ENCODE measurements around the gene GDF10. TPM values are rescaled to one million over a fixed set of nuclear protein-coding genes. Genes with fewer than 3 reads are reported as not detected.

The GDF10 gene
- total RNA-seq, 1 donor, result under 0.01 TPM

DNA sequence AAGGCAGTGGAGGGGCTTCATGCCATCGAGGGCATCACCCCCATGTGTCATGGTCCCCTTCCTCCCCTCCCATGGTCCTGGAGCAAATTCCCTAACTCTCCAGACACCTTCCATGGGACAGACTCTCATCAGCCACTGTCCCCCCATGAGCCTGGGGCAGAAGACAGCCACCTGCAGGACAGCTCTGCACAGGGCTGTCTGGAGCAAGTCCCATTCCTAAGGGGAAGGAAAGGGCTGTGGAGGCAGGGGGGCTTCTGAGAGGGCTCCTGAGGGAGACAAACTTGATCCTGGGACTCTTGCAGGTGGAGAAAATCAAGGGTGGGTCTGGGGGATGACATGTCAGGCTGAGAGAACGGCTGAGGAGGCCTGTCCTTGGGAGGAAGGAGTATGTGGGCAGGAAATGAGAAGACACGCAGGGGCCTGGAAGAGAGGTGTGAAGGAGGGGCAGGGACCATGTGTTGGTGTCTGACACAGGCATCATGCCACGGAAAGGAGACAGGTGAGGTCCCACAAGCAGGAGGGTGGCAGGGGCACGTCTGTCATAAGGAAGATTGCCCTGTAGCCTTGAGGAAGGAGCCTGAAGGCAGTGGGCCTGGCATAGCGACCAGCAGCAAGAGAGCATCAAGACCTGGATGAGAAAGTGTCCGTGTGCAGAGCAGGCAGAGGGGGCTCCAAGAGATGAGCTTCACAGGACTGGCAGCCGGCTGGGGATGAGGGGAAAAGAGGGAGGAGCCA, 14.4 kb upstream of the GDF10 start:
- H4K20me1 ChIP-seq (ENCODE audit: insufficient read depth, low read length), result no peaks in the 10 kb centered on the region
- no peak overlapping the region for H3K4me2 ChIP-seq (ENCODE audit: insufficient read depth, low read length)
- H3K79me2 ChIP-seq (ENCODE audit: insufficient read depth, low read length), result no peaks in the 10 kb centered on the region
- no peaks in the 10 kb centered on the region for H3K4me1 ChIP-seq (ENCODE audit: insufficient read depth, low read length)
- H3K27ac ChIP-seq (ENCODE audit: low read depth, low read length), result no peak overlapping the region
- no peaks in the 10 kb centered on the region for H3K9me3 ChIP-seq (ENCODE audit: low read depth, low read length)
- H3K4me3 ChIP-seq (ENCODE audit: insufficient read depth, low read length), result no peak overlapping the region
- H3K36me3 ChIP-seq (ENCODE audit: insufficient read depth, low read length), result no peaks in the 10 kb centered on the region
- DNase-seq (ENCODE audit: insufficient read length, low spot score, missing footprints), result no peak
- no peak overlapping the region for H2AFZ ChIP-seq (ENCODE audit: low read length)
- no peak for TF ChIP-seq CTCF (IDR thresholded peaks at IDR 0.05; ENCODE audit: extremely low read depth, low read depth, low read length)
- H3K27me3 ChIP-seq (ENCODE audit: insufficient read depth, low read length), result no peaks in the 10 kb centered on the region

DNA sequence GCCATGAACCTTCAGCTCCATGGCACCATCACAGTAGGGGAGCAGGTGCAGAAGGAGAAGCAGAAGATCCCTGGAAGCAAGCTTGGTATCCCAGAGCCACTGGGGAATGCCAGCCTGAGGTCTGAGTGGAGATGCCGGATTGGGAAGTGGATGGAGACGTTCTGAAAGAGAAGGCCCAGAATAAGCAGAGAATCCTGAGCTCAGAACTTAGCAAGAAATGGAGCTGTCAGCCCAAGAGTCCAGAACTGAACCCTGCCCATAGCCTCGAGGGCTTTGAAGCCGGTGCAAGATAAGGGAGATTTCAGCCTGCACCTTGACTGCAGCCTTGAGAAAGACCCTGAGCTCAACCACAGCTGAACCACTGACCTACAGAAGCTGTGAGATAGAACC, 13.9 kb upstream of the GDF10 start:
- H3K4me1 ChIP-seq (ENCODE audit: insufficient read depth, low read length), result no peaks in the 10 kb centered on the region
- H3K27me3 ChIP-seq (ENCODE audit: insufficient read depth, low read length), result no peaks in the 10 kb centered on the region
- H4K20me1 ChIP-seq (ENCODE audit: insufficient read depth, low read length), result no peaks in the 10 kb centered on the region
- H3K27ac ChIP-seq (ENCODE audit: low read depth, low read length), result no peak overlapping the region
- H3K36me3 ChIP-seq (ENCODE audit: insufficient read depth, low read length), result no peaks in the 10 kb centered on the region
- TF ChIP-seq CTCF (IDR thresholded peaks at IDR 0.05; ENCODE audit: extremely low read depth, low read depth, low read length), result no peak
- H3K9me3 ChIP-seq (ENCODE audit: low read depth, low read length), result no peaks in the 10 kb centered on the region
- DNase-seq (ENCODE audit: insufficient read length, low spot score, missing footprints), result no peak
- no peak overlapping the region for H3K4me3 ChIP-seq (ENCODE audit: insufficient read depth, low read length)
- no peaks in the 10 kb centered on the region for H3K79me2 ChIP-seq (ENCODE audit: insufficient read depth, low read length)
- no peak overlapping the region for H3K4me2 ChIP-seq (ENCODE audit: insufficient read depth, low read length)
- no peak overlapping the region for H2AFZ ChIP-seq (ENCODE audit: low read length)

- Histone ChIP-seq H3K79me2 (ENCODE audit: insufficient read depth, low read length) (no peaks in the 10 kb centered on the region), H3K27ac (ENCODE audit: low read depth, low read length) (no peak overlapping the region), H3K9me3 (ENCODE audit: low read depth, low read length) (no peaks in the 10 kb centered on the region), H3K36me3 (ENCODE audit: insufficient read depth, low read length) (no peaks in the 10 kb centered on the region), H3K27me3 (ENCODE audit: insufficient read depth, low read length) (no peaks in the 10 kb centered on the region), H4K20me1 (ENCODE audit: insufficient read depth, low read length) (no peaks in the 10 kb centered on the region), H3K4me1 (ENCODE audit: insufficient read depth, low read length) (no peaks in the 10 kb centered on the region), H2AFZ (ENCODE audit: low read length) (no peak overlapping the region), H3K4me3 (ENCODE audit: insufficient read depth, low read length) (no peak overlapping the region), H3K4me2 (ENCODE audit: insufficient read depth, low read length) (no peak overlapping the region)
- DNase-seq (ENCODE audit: insufficient read length, low spot score, missing footprints), result no peak
- no peak for TF ChIP-seq CTCF (IDR thresholded peaks at IDR 0.05; ENCODE audit: extremely low read depth, low read depth, low read length)
These were observed 13.2 kb upstream of the GDF10 start for GRCh38 chr10:47286591-47287315.

DNA sequence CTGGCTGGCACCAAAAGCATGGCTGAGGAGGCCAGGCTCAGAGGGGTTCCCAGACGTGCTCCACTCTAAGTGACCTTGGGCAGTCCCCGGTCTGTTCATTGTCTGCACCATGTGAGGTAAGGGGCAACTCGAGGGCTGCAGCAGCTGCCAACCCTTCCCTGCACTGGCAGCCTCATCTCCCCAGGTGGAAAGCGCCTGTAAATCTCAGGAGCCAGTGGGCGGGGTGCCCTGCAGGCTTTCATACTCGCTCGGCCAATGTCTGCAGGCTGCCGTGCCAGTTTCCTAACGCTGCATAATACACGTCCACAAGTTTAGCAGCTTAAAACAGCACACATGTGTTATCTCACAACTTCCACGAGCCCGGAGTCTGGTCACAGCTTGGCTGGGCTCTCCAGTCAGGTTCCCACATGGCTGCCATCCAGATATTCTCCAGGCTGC, 12.6 kb upstream of the GDF10 start:
- H3K79me2 ChIP-seq (ENCODE audit: insufficient read depth, low read length), result no peaks in the 10 kb centered on the region
- H3K27me3 ChIP-seq (ENCODE audit: insufficient read depth, low read length), result no peaks in the 10 kb centered on the region
- no peaks in the 10 kb centered on the region for H3K36me3 ChIP-seq (ENCODE audit: insufficient read depth, low read length)
- no peak overlapping the region for H3K4me2 ChIP-seq (ENCODE audit: insufficient read depth, low read length)
- no peak for TF ChIP-seq CTCF (IDR thresholded peaks at IDR 0.05; ENCODE audit: extremely low read depth, low read depth, low read length)
- no peak for DNase-seq (ENCODE audit: insufficient read length, low spot score, missing footprints)
- no peaks in the 10 kb centered on the region for H4K20me1 ChIP-seq (ENCODE audit: insufficient read depth, low read length)
- H2AFZ ChIP-seq (ENCODE audit: low read length), result no peak overlapping the region
- no peaks in the 10 kb centered on the region for H3K4me1 ChIP-seq (ENCODE audit: insufficient read depth, low read length)
- no peak overlapping the region for H3K4me3 ChIP-seq (ENCODE audit: insufficient read depth, low read length)
- H3K9me3 ChIP-seq (ENCODE audit: low read depth, low read length), result no peaks in the 10 kb centered on the region
- no peak overlapping the region for H3K27ac ChIP-seq (ENCODE audit: low read depth, low read length)
